Gastroesophageal sphincter (tissue), 3 donors: ENCODE results near the gene TAC3.

Source experiments
- CTCF ChIP-seq, 4 experiments: fragments of 200-600 bp in 2 of 4; fragments of 450-650 bp in 2 of 4; sonication (generic) in 1 of 4; IDR thresholded peaks; one replicate each; pipeline ENCODE4 v1.5.1; 2017 to 2019; ENCODE audit warnings: antibody characterized with exemption in 4 of 4, mild to moderate bottlenecking in 2 of 4, moderate library complexity in 2 of 4
- EP300 ChIP-seq: sonication (generic); formaldehyde crosslinking; IDR thresholded peaks from one replicate; pipeline ENCODE4 v1.6.1; 2017; ENCODE audit warnings: antibody characterized with exemption, mild to moderate bottlenecking
- POLR2A ChIP-seq, 2 donors: fragments of 450-650 bp; IDR thresholded peaks; one replicate each; pipeline ENCODE4 v1.6.1; 2017; ENCODE audit warnings: antibody characterized with exemption in 2 of 2, mild to moderate bottlenecking in 2 of 2, moderate library complexity in 1 of 2
- POLR2AphosphoS5 ChIP-seq: sonication (generic); formaldehyde crosslinking; IDR thresholded peaks from one replicate; pipeline ENCODE4 v1.6.1; 2017; ENCODE audit warnings: antibody characterized with exemption

- TF ChIP-seq CTCF (IDR thresholded peaks at IDR 0.05) (no peak), POLR2A (IDR thresholded peaks at IDR 0.05) (no peak), POLR2AphosphoS5 (no peak), EP300 (no peak)
Measured at GRCh38 chr12:57039016-57039798, 22.9 kb upstream of the TAC3 start.
